ENCODE results near the gene CADM1.

The CADM1 gene

DNA sequence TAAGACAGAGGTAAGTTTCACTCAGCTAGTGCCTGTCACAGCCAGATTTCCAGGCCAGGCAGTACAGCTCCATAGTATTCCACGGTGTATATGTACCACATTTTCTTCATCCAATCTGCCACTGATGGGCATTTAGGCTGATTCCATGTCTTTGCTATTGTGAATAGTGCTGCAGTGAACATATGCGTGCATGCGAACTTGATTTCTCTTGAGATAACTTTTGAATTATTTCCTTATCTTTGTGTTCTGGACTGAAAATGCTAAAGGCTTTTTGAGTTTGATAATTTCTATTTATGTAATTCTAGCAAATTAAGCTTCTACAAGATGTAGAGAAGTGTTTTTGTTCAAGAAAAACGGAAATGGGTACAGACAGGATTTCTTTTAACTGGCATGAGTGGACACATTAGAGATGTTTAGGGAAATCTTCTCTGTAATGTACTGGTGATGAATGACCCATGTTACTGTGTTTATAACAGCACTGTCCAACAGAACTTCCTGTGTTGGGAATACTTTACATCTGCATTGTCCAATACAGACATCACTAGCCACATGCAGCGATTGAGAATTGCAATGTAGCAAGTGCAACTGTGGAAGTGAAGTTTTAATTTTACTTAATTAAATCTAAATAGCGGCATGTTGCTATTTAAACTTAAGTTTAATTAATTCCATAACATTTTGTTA, 151.3 kb downstream of the CADM1 start:
- DNase-seq (ENCODE audit: low spot score) = no peak

DNA sequence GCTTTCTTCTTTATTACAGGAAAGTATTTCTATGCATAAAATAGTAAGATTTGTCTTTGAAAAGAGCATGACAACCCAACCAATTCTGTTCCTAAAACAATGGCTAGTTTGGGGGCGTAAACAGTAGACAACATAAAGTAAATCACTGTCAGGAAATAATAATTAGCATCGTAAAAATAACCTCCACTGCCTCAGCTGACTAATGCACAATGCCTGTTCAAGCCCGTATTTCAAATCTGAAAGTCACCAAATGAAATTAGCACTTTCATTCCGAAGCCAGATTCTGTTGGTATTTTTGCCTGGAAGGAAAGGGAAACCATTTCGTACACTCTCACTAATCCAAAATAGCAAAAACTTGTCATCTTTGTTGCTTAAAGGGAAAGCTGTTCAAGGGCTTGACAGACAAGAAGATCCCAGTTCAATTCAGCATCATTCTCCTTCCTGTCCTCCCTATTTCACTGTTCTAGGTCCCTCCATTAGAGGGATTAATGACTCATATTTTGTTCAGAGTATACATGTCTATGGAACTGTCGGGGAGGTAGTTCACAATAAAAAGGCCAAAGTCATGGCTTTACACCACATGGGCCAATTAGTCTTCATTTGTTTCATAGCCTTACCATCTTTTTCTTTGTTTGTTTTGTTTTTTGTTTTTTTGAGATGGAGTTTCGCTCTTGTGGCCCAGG, 154.7 kb downstream of the CADM1 start:
- DNase-seq (ENCODE audit: low spot score) = no peak

DNA sequence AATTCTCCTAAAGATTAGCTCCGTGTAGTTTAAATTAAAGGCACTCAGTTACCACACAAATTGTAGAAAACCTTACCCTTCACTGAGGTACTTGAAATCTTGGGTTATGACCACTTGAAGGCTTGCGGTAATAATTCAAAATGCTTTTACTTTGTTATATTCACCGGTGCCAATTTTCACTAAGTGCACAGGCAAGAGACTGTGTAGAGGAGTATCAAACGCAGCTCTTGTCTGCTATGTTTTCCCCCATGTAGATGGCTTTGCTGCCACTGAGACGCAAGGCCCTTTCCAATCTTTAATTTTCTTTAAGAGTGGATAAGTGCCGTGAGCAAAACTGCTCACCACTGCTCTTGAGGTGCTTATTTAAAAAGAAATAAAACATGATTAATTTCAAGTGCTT, 155.8 kb downstream of the CADM1 start:
- DNase-seq (ENCODE audit: low spot score) = no peak

DNA sequence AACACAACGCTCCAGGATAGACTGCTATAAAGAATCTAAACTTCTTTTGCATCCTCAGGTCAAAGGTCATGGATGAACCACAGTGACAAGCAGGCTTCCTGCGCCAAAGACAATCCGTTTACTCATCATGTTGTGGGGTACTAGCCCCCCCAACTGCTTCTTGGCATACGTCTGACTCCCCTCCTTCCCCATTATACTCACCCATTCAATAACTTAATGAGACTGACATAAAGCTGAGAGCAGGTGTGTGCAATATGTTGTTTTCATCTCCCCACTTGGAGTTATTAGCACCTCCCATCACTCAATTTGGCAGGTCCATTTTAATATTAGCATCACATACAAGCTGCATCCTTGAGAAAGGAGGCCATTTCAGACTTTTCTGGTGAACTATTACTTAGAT, 157.1 kb downstream of the CADM1 start:
- no peak for DNase-seq (ENCODE audit: low spot score)

DNA sequence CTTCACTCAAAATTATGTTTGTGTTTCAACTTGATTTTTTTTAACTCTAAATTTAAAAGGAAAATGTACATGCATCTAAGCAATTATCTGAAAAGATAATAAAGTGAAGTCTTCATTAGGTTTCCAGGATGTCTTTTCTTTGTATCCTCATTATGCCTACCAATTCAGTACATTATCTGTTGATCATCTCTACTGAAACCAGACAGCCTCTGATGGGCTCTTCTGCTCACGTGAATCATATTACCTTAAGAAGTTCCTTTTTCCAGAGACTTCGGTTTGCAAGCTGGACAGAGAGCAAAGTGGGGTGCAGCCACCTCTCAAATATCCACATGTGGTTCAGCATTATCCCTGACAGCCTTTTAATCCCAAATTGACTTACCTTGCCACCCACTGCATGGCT, 158.4 kb downstream of the CADM1 start:
- DNase-seq (ENCODE audit: low spot score) = no peak

DNA sequence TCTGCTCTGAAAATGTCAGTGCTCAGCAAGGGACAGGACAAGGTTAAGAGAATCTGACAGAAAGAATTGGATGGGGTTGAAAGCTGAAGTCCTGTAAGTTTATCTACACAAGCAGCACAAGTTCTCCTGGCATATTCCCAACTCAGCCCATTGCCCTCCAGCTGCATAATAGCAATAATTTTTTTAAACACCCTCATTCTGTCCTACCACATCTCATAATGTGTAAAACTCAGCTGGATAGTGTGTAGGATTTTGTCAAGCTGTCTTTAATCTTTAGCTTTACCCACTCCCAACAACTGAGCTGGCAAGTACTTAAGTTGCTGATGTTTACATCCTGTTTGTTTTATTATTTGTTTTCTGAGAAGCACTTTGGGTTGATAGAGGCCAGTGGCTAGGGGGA, 158.9 kb downstream of the CADM1 start:
- no peak for DNase-seq (ENCODE audit: low spot score)

DNA sequence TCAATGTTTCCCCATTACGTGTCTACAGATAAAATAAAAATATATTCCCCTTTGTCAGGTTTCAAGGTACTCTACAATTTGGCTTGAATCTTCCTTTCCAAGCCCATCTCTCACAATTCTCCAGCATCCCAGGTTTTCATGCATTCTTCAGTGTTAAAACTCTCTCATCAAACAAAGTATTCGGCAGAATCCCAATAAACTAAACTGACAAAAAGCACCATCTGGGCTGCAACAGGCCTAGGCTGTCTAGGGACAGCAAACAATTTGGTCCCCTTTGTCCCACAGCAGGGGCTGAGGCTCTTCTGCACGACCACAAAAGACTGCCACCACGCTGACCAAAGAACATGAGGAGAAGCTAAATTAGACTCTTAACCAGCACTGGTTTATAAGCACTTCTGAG, 159.4 kb downstream of the CADM1 start:
- DNase-seq (ENCODE audit: low spot score) = no peak

DNA sequence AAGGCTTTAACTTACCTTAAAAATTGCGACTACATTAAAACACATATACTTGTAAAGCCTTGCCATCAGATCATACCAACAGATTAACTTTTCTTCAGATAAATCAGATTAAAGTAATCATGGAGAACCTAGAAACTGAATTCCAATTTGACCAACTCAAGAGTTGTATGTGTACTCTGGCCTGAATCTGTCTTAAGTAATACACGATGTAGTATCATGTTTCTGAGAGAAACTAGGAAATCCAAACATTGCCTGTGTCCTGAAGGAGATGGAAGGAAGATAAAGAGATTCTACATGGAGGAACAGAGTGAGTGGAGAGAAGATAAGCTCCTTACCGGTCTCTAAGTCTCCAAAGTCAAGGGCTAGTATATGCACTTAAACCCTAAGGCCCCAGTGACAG, 162.1 kb downstream of the CADM1 start:
- DNase-seq (ENCODE audit: low spot score) = no peak

DNA sequence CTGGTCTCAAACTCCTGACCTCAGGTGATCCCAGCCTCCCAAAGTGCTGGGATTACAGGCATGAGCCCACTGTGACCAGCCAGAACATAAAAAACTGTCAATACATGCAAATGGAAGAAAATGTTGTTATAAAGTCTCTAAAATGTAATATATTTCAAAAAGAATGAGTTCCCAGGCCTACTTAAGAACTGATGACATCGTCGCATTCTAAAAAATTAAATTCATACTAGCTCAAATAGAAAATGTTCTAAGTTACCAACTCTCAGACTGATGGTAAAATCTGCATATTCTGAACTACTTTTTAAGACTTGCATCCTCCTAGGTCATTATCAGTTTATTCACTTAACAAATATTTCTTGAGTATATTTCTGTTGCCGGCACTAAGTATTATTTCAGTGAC, 163.3 kb downstream of the CADM1 start:
- no peak for DNase-seq (ENCODE audit: low spot score)

DNA sequence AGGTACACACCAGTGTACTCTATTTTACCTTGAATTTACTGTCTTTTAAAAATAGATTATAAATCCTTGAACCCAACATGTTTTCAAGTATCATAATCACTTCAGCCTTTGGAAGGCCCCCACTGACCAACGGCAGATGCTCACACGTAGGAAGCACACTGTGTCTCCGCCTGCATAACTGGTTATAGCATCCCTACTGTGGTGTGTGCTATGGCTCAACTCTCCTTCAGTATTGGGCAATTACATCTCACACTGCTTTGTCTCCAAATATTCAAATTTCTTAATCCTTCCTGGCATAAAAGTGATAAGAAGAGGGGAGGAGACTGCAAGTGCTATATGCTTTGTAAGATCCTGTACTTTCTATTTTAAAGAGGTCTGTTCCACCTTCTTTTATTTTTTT, 165.7 kb downstream of the CADM1 start:
- DNase-seq (ENCODE audit: low spot score) = no peak

DNA sequence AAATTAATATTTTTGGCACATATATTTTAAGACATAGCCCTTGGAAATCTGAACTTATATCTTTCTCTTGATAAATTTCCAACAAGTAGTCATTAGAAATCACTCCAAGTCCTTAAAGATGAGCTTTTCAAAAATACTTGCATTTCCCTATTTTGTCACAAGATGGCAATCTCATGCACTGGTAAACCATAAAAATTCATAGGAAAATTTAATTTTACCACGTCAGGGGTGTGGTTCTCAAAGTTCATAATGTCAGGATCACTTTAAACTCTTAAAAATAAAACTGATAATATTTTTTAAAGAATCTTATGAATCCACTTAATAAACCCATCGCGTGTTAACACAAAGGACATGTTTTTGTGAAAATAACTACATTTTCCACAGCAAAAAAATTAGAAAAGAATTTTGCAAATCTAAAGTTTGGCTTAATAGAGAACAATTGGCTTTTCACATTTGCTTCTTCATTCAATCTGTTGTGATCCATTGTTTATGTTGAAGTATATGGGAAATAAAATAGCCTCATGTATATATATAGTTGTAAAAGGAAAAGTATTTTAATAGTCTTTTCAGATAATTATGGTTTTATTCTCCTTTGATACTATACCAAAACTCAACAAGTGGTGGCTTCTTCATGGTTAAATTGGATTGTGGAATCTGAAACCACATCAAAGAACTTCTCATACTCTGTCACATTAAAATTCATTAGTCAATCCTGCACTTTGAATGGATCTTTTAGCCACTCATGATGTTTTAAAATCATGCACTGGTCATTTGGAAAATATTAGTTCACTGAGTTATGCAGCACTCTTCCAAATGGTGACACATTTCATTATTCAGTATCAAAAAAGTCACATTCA, 169.1 kb downstream of the CADM1 start:
- DNase-seq (ENCODE audit: low spot score) = no peak

DNA sequence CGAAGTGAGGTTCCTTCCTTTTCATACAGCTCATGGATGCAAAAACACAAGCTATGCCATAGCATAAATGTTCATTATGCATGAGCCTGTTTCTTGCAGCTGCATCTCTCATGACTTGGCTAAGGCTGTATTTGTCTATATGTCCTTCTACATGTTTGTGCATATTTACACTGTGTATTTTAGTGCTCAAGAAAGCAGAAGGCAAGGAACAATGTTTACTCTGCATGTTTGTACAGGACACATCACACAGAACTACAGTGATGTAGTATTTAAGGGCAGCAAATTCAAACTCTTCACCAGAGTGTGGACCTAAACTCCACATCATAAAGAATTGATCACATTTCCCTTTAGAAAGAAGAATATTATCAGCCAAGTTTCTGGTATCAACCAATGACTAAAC, 170.3 kb downstream of the CADM1 start:
- no peak for DNase-seq (ENCODE audit: low spot score)

DNA sequence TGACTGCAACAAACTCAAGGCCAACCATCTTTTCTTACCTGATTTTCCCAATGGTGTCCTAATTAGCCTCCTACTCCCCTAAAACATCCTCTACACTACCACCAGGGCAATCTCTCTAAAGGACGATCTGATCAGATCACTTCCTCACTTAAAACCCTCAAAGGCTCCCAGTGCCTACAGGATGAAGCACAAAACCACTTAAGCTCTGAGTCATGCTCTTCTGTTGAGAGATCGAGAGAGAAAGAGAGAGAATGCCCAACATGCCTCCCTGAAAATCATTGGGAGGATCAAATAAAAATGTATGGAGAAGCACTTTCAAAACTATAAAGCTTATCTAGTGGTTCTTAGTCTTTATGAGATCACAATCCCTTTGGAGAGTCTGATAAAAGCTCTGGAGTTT, 171.1 kb downstream of the CADM1 start:
- DNase-seq (ENCODE audit: low spot score) = no peak

DNA sequence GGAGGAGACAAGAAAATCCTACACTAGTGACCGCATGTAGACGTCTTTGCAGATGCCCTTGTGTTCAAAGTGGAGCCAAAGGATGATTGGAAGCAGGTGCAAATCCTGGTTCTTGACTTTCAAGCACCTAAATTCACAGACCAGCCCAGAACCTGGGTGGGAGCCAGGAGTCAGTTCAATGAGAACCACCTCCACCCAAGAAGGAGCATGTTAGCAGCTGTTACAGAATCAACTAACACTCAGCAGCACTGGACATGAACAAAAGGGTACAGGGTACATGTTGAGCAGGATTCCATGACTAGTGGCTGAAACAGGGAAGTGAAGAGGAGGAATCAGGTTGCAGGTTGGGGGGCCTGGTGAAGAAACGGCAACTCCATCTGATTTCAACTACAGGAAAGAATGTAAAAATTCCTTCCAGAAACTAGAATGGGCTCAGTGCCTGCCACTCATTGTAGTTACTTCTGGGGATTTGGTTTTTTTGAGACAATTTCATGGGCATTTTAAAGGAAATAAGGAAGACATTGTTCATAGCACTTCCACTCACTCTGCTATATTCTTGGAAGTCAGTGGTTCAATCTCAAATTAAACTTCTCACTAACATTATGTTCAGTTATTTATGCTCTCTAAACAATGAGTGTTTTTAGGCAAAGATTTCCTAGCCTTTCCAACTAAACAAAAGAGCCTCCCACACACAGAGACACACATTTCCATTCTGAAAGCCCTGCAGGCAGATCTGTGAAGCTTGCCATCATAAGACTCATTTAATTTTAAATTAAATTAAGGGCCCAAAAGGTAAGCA, 173.3 kb downstream of the CADM1 start:
- no peak for DNase-seq (ENCODE audit: low spot score)

DNA sequence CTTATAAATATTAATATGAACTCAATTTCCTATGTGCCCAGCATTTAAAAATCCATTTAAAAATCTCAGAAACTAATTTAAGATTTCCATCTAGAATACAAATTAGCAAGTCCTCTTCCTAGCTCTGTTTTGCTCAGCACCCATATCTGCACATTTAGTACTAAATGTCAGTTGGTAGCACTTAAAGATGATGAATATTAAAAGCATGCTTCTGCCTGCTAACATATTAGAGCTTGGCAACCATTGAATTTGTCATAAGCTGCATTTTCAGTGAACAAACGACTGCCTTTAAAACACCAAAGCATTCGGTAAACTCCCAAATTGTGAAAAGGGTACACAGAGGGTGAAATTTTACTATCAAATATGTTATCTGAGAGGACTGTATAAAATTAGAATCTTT, 177.7 kb downstream of the CADM1 start:
- DNase-seq (ENCODE audit: low spot score) = no peak

DNA sequence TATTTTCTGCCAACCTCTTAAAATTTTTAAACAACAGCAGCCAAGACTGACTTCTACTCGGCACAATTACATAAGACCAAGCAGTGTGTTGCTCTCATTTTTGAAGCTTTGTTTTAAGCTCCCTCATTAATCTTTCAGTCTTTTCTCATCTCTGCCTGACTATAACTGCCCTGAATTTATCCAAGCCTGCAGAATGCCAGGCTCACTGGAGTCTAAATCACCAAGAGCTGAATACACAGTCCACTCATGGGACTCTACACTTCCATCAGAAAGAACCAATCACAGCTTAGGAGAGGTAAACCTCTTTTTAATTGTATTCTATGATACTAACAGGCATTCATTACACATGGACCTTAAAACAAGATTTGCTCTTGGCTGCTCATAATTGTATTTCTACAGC, 178.7 kb downstream of the CADM1 start:
- no peak for DNase-seq (ENCODE audit: low spot score)

DNA sequence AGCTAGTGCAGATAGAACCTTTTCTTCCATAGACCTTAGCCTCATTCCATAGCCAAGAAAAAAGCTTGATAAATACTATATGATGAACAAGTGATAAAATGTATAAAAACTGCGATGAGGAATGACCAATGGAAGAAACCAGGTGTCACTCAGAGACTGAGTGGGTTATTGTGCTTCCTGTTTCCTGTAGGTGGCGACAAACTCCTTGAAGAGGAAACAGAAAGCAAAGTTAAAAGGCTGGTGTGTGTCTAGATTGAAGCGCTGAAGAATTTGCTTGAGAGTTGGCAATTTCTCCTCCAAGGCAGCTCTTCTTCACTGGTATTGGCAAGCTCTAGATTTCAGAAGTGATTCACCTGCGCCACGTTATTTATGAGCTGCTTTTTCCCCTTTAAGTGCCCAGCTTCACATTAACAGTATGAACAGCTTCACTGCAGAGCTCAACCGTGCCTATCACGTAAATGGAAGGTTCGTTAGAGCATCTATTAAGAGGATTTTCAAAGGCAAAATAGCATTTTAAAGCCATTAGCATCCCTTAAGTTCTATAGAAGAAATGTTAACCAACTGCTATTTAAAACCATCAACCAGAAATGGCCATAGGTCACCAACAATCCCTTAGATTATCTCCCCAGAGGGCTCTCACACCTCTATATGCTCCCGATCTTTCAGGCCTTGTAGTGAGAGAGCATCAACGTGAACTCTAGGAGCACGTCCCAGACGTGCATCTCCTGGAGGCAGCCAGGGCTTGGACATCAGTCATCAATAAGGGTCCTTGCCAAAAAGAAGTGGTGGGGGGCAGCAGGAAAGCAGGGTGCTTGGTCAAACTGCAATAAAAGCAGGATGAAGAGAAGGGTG, 179.4 kb downstream of the CADM1 start:
- peak; percentile 35 for DNase-seq (ENCODE audit: low spot score)

DNA sequence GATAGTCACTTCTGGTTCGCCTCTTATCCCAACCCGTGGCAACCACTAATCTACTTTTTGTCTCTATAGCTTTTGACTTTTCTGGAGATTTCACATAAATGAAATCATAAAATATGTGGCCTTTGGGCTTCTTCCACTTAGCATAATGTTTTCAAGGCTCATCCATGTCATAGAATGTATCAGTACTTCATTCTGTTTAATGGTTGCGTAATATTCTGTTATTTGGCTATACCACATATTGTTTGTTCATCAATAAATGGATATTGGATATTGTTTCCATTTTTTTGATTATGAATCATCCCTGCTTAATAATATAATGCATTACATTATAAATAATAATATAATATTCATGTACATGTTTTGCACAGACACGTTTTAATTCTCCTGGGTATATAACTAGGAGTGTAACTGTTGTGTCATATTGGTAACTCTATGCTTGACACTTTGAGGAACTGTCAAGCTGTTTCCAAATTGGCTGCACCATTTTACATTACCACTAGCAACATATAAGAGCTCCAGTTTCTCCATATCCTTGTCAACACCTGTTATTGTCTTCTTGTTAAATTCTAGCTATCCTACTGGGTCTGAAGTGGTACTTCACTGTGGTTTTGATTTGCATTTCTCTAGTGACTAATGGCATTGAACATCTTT, 181.5 kb downstream of the CADM1 start:
- DNase-seq (ENCODE audit: low spot score) = no peak

DNA sequence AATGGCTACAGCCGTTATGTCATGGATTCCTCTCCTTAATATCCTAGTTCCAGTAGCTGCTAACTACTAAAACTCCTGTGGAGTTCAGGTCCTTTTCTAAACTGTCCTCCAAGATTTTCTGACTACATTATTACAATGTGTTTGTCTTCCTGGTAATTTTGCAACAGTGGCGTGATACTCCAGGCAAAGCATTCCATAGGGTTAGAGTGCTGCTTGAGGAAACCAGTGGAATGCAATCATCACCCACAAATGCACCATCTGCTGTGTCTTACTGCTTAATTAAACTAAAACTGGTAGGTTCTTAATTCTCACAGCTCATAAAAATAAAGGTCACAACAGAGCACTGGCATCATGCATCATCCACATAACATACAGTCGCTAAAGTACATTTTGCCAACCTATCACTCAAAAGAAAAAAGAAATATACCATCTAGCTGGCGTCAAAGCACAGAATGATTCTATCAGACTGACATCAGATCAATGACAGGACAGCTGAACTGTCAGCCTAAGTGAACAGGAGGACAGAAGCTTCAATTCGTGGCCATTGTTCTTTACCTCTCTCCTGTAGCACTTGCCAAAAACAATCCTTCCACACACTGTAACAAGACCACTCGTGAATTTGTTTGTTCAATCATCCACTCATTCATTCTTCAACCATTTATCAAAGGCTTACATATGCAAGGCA, 182.5 kb downstream of the CADM1 start:
- DNase-seq (ENCODE audit: low spot score) = no peak
